ENCODE measurements around the gene ZSCAN22. TPM values are rescaled to one million over a fixed set of nuclear protein-coding genes. Genes with fewer than 3 reads are reported as not detected.
A peak's percentile ranks its signal among the peaks of the same experiment; 100 is the strongest.

ZSCAN22 gene
- total and polyA plus RNA-seq, 2 of the 13 experiments (the other 11 are each of a cell fraction or from before 2014, with no cell fraction given) = 2.5 to 3.5 TPM

- Histone ChIP-seq H3K9me3 (ENCODE audit: low read length) (no peaks in the 10 kb centered on the region; the same call in 1 of the 2 replicates), H3K9ac (ENCODE audit: insufficient read depth, low read depth, low read length) (peak within 1 kb of the TSS; percentile 93), H3K4me2 (ENCODE audit: low read depth, low read length) (peak within 1 kb of the TSS; percentile 95), H3K36me3 (replicated peaks in 1 of 2; ENCODE audit: control insufficient read depth in 1 of 2, insufficient read depth in 2 of 2, low read length in 2 of 2) (peaks cover 4 to 7% of the 10 kb centered on the region in 2 experiments; a peak in 4 of 5 replicates), H3K27ac (ENCODE audit: extremely low read length, insufficient read depth, low read length) (peak within 1 kb of the TSS; percentile 85), H3K79me2 (ENCODE audit: insufficient read depth, low read length) (peaks cover 47% of the 10 kb centered on the region), H2AFZ (ENCODE audit: low read length) (peak within 1 kb of the TSS; percentile 87), H3K4me1 (ENCODE audit: insufficient read depth, low read length) (peaks cover 37% of the 10 kb centered on the region), H4K20me1 (ENCODE audit: insufficient read depth, low read length) (no peaks in the 10 kb centered on the region), H3K4me3 (replicated peaks in 1 of 3; ENCODE audit: insufficient read depth in 1 of 3, low read depth in 2 of 3, low read length in 3 of 3) (peak within 1 kb of the TSS; percentile 94 to 96 (median 96)), H3K27me3 (ENCODE audit: control insufficient read depth in 1 of 2, insufficient read depth in 2 of 2, low read length in 2 of 2) (no peaks in the 10 kb centered on the region; a peak in 1 of 5 replicates)
- 0% methylated on average over 14 of the region's 42 CpGs for WGBS (ENCODE audit: low lambda C conversion rate)
- CTCF ChIA-PET (ENCODE audit: low intra/inter-chr PET ratio, low total read pairs) = no interaction called here
- POLR2A ChIA-PET = interaction anchor here (0.6 to 1.7 kb wide), 13 partner anchors 9 to 295 kb away, joined by 3 to 15 read pairs (median 4); partner anchors contain the start of genes ERVK3-1, ZNF274, ZNF497 and ZNF544
- FAIRE-seq = peak; percentile 98
- DNase-seq (ENCODE audit: low spot score) = peak; percentile 97
- ATAC-seq = peak; percentile 97
- intact Hi-C loops (cut with micrococcal nuclease; ENCODE audit: unreplicated experiment) = loop anchor here (1.0 kb wide), 2 partner anchors 27 to 95 kb away; partner anchors contain the start of genes ERVK3-1 and ZNF274
- BruUV-seq (replicated peaks) = no TSS peak
- in situ Hi-C loops (cut with HindIII; ENCODE audit: extremely low pct_ligation_motif_present, low pct_unique_long_range_greater_than_20kb) = no loop called here
- no peak for TF ChIP-seq REST (IDR thresholded peaks at IDR 0.05; ENCODE audit: borderline replicate concordance in 1 of 2, low read depth in 1 of 2, low read length in 2 of 2)
- TF ChIP-seq ZNF143 (CRISPR knock-in tag; IDR thresholded peaks at IDR 0.05) = peak; percentile 95
- TF ChIP-seq ZNF329 (CRISPR knock-in tag; IDR thresholded peaks at IDR 0.05; ENCODE audit: low read depth) = peak; percentile 68; the same call in 1 of the 2 replicates
- TF ChIP-seq CREM (IDR thresholded peaks at IDR 0.05) = peak; percentile 89
- TF ChIP-seq CREM (CRISPR knock-in tag; IDR thresholded peaks at IDR 0.05) = no peak
- TF ChIP-seq KDM6A (CRISPR knock-in tag; IDR thresholded peaks at IDR 0.05; ENCODE audit: low read depth) = no peak
- TF ChIP-seq ATRX (CRISPR knock-in tag; IDR thresholded peaks at IDR 0.05; ENCODE audit: borderline replicate concordance) = no peak
- TF ChIP-seq ZBTB33 (CRISPR knock-in tag; IDR thresholded peaks at IDR 0.05) = no peak
- TF ChIP-seq, protein P1, sequence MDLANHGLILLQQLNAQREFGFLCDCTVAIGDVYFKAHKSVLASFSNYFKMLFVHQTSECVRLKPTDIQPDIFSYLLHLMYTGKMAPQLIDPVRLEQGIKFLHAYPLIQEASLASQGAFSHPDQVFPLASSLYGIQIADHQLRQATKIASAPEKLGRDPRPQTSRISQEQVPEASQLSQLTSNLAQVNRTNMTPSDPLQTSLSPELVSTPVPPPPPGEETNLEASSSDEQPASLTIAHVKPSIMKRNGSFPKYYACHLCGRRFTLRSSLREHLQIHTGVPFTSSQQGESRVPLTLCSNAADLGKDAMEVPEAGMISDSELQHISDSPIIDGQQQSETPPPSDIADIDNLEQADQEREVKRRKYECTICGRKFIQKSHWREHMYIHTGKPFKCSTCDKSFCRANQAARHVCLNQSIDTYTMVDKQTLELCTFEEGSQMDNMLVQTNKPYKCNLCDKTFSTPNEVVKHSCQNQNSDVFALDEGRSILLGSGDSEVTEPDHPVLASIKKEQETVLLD (CRISPR knock-in tag; IDR thresholded peaks at IDR 0.05; ENCODE audit: low read depth) = no peak
- no peak for TF ChIP-seq RARG (CRISPR knock-in tag; IDR thresholded peaks at IDR 0.05; ENCODE audit: low read depth)
- TF ChIP-seq ZBTB25 (CRISPR knock-in tag; IDR thresholded peaks at IDR 0.05) = peak; percentile 74
- 0 out of 2 replicates have a peak, but pooled peaks have one; percentile 75 for TF ChIP-seq ZNF224 (CRISPR knock-in tag; IDR thresholded peaks at IDR 0.05)
- TF ChIP-seq ZBTB10 (CRISPR knock-in tag; IDR thresholded peaks at IDR 0.05; ENCODE audit: borderline replicate concordance) = no peak
Measured at GRCh38 chr19:58278541-58279041, 48.2 kb upstream of the ZSCAN22 start, which contains the start of gene ZNF8. TSS of gene ZNF8 (plus strand) at chr19:58278955. CDS start at chr19:58279082, 127 bp downstream.
